Stimulated activated CD8-positive, alpha-beta memory T cell treated with anti-CD3 and anti-CD28 coated beads, Interleukin-15, amount 100 ng/mL, for 24 hours (primary cell): ENCODE results near the gene KREMEN1.

Experiments used
- DNase-seq: peaks from one replicate; pipeline ENCODE4 v3.0.0-alpha.2; 2020; ENCODE audit warnings: low read depth

KREMEN1 gene

GRCh38 chr22:29184849-29185490 is 112.1 kb downstream of the KREMEN1 start:
- DNase-seq, result no peak

- no peak for DNase-seq
Observed at GRCh38 chr22:29186302-29186701, 113.5 kb downstream of the KREMEN1 start.

- DNase-seq, result no peak
Observed at GRCh38 chr22:29187831-29188230, 115.0 kb downstream of the KREMEN1 start.

GRCh38 chr22:29190051-29190450 is 117.2 kb downstream of the KREMEN1 start:
- no peak for DNase-seq

- DNase-seq, result no peak
Observed at GRCh38 chr22:29190918-29191317, 118.1 kb downstream of the KREMEN1 start.

GRCh38 chr22:29193021-29193420 is 120.2 kb downstream of the KREMEN1 start:
- no peak for DNase-seq

GRCh38 chr22:29194184-29194583 is 121.3 kb downstream of the KREMEN1 start:
- no peak for DNase-seq

- DNase-seq, result no peak
Observed at GRCh38 chr22:29195118-29195963, 122.5 kb downstream of the KREMEN1 start.

- DNase-seq, result no peak
Observed at GRCh38 chr22:29195964-29196666, 123.3 kb downstream of the KREMEN1 start.

- DNase-seq, result no peak
Observed at GRCh38 chr22:29197096-29197495, 124.3 kb downstream of the KREMEN1 start.

GRCh38 chr22:29198240-29198639 is 125.4 kb downstream of the KREMEN1 start:
- DNase-seq, result no peak

GRCh38 chr22:29199702-29200400 is 127.0 kb downstream of the KREMEN1 start:
- no peak for DNase-seq

GRCh38 chr22:29200901-29201300 is 128.1 kb downstream of the KREMEN1 start:
- DNase-seq, result no peak

GRCh38 chr22:29201782-29202181 is 128.9 kb downstream of the KREMEN1 start:
- no peak for DNase-seq

GRCh38 chr22:29202212-29203192 is 129.7 kb downstream of the KREMEN1 start:
- DNase-seq, result no peak

- DNase-seq, result no peak
Observed at GRCh38 chr22:29203488-29204454, 130.9 kb downstream of the KREMEN1 start.

GRCh38 chr22:29204455-29205183 is 131.8 kb downstream of the KREMEN1 start:
- no peak for DNase-seq

- DNase-seq, result no peak
Observed at GRCh38 chr22:29205252-29205593, 132.4 kb downstream of the KREMEN1 start.
